ENCODE data around the gene CHI3L2.
A peak's percentile ranks its signal among the peaks of the same experiment; 100 is the strongest.
"Not testable (repeated sequence)": the region's sequence is repeated elsewhere in the genome, so short reads cannot be mapped to it uniquely, and the experiment has no call there.

Gene CHI3L2

DNA sequence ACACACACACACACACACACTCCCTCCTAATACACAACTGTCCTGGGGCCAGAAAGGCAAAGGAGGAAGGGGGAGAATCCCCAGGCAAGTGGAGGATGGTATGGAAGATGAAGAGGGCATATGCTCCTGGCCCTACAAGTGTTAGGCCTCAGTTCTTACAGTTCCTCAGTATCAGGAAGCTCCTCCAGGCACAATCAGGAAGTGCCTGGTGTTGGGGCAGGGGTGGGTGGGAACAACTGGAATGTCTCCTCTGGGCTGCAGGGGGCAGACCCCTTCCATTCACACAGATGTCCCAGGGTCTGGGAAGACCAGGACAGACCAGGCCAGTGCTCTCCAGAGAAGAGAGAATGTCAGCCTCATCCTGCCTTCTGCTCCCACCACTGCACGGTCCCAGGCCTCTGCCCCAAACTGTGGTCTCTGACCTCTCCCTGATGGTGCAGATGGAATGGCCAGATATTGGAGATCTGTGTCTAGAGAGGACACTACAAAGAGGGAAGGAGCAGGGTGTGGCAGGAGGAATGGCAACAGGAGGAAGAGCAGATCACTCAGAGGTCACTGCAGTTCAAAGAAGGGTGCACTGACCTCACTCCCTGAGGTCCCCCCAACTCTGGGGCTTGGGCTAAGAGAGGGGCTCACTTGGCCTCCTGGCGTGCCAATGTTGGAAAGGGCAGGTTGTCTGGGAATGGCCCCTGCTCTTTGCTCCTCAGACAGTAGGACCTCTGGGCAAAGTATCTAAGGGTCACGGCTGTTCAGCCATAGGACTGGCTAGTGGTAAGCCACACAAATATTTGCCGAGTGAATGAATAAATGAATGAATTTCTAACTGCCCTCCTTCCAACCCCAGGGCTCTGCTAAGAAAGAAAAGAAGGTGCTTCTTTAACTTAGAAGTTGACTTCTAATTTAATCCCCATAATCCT, 24.5 kb upstream of the CHI3L2 start:
- DNase-seq, result no peak

- DNase-seq, result peak; percentile 35
Observed at GRCh38 chr1:111203681-111204200, 23.8 kb upstream of the CHI3L2 start.

DNA sequence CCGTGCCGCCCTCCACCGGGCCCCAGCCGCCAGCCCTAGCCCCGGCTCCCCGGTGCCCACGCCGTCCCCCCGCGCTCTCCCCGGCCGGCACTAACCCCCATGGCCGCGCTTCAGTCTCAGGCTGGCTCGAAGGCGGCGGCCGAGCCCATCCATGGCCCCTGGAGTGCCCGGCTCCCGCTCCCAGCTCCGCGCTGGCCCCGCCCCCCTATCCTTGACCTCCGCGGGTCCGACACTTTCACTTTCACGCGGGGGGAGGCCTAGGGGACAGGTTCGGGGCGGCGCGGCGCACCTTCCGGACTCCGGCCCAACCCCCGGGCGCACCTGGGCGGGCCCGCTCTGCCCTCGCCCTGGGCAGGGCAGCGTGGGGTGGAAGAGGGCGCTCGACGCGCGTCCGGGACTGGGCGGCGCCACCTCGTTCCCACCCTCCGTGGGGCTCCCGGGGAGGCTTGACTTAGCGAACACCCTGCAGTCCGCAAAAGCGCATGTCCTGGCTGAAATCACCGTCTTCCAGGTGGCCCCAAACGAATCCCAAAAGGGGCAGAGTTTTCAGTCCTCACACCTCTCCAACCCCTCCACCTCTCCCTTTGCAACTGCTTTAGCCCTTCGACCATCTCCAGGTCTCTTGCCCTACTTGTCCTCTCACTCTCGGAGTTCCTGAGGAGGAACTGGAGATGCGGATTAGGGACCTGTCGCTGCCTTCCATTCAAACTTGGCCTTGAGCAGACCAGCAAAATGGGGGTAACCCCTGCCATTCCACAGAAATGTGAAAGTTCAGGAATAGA, 23.1 kb upstream of the CHI3L2 start:
- peak; percentile 27 for DNase-seq

DNA sequence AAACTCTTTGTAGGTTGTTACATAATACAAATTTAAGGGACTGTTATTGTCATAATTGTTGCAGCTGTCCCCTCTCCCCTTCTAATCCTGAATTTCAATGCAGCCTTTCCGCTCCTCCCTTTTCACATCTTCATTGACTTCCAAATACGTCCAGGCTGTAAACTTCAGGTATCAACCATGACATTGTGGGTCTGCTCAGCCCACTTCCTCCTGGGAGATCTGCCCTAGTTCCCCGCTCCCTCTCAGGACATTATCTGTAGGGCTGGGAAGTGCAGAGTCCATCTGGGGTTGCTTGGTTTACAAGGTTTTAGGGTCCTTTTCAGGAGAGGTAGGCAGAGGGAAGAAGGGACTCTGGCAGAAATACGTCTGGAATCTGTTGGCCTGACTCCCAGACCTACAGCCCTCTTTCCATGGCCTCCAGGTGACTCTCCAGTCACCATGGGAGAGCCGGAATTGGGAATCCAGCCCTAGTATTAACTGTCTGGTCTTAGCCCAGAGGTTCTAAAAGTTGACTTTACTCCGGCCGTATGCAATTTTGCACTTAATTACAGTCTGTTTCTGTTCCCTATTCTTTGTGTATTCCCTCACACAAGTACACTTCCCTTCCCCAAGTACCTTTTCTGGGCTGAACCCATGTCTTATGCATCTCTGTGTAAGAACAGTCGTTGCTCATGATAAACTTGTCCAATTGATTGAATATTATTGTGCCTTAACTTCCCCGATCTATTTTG, 22.4 kb upstream of the CHI3L2 start:
- no peak for DNase-seq

GRCh38 chr1:111205714-111206050, 21.8 kb upstream of the CHI3L2 start:
- DNase-seq, result no peak

DNA sequence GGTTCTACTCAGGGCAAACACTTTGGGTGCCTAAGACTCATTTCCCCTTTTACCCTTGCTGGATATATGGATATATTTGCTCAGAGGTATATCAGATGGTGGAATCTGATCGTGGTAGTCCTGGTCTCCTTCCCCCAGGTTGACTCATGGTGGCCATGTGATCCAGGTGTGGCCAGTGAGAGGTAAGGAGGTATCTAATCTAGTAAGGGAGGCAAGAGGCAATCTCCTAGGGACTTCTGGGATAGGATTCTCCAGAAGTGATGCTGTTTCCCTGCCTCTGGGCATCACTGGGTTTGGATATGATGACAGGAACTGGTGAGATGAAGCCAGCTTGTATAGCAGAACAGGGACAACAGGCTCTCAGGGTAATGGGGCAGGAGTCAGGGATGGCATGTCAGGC, 18.6 kb upstream of the CHI3L2 start:
- DNase-seq, result no peak

DNA sequence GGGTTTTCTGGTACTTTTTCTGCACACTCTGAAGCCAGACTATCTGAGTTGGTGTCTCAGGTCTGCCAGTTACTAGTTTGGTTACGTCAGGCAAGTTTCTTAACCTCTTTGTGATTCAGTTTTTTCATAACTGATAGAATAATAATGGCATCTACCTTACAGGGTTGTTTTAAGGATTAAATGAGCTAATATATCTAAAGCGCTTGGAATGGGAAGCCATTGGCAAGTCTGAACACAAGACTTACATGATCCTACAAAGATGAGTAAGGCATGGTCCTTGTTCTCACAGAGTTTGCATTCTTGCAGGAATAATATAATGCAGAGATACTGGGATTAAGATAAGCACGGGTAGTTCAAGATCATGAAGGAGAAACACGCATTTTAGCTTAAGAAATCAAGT, 17.9 kb upstream of the CHI3L2 start:
- no peak for DNase-seq

GRCh38 chr1:111211921-111212320, 15.6 kb upstream of the CHI3L2 start:
- no peak for DNase-seq

DNA sequence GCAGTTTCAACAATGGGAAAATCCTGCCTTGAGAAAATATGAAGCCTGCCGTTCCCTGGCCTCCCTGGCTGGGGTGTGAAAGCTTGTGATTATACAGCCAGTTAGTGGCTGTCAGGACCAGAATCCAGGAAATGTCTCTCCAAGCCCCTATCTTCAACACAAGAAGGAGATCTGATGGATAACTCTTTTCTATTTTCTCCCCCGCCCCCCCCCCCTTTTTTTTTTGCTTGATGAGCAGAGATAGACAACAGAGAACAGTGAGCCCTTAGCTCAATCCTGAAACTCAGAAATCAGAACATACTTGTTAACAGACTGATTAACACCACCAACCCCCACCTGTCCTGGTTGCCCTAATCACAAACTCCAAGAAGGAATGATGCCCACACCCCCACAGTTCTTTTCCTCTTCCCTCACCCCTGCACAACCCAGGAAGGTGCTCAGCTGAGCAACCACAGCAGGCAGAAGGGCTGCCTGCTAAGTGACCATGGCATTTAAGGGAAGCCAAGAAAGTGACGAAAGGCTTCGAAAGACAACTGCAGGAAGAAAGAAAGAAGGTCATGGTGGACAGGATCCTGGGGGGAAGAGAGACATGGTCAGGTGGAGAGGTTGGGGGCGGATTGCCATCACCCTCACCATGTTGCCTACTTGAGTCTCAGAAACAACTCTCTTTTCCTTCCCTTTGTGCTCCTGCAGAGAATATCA, 14.7 kb upstream of the CHI3L2 start:
- no peak for DNase-seq

DNA sequence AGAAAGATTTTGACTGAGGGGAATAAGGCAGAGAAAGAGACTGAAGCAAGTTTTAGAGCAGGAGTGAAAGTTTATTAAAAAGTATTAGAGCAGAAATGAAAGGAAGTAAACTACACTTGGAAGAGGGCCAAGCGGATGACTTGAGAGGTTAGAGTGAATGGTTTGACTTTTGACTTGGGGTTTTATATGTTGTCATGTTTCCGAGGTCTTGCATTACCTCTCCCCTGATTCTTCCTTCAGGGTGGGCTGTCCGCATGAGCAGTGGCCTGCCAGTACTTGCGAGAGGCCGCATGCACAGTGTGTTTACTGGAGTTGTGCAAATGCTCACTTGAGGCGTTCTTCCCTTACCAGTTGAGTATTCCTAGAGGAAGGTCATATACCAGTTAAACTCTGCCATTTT, 14.1 kb upstream of the CHI3L2 start:
- no peak for DNase-seq

DNA sequence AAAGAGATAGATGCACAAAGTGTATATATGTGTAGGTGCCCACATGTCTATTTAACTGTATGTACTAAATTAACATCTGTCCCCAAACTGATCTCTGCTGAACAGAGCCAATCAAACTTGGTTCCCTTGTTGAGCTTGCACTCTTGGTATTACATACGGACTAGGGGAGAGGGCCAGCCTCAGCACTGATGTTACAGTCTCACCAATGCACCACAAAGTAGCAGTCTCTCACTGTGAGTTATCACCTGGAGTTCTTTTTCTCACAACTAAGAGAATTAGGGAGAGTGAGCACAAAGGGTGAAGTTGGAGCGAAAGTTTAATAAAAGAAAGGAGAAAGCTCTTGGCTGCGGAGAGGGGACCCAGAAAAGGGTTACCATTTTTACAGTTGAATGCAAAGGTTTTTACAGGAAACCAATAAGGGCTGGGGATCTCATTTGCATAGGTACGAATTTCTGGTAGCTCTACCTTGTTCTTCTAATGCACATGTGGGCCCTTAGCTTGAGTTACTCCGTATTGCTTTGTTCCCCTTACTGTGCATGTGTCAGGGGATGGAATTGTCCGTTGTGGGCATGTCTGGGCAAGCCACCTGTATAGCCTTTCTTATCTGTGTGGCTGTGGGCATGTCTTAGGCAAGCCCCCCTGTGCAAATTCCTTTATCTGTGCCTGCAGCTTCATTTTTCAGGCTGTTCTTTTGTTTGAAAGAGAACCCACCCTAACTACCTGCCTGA, 13.3 kb upstream of the CHI3L2 start:
- DNase-seq, result no peak

GRCh38 chr1:111214884-111215283, 12.6 kb upstream of the CHI3L2 start:
- DNase-seq, result no peak

DNA sequence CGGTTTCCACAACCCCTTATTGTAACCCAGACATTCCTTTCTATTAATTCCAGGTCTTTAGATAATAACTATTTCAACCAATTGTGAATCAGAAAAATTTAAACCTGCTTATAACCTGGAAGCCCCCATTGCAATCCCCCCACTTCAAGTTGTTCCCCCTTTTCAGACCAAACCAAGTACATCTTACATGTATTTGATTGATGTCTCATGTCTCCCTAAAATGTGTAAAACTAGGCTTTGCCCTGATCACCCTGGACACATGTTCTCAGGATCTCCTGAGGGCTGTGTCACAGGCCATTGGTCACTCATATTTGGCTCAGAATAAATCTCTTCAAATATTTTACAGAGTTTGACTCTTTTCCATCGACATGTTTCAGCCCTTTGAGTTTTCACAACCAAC, 12.2 kb upstream of the CHI3L2 start:
- not testable (repeated sequence) for DNase-seq

- no peak for DNase-seq
Observed at GRCh38 chr1:111216751-111217150, 10.8 kb upstream of the CHI3L2 start.

DNA sequence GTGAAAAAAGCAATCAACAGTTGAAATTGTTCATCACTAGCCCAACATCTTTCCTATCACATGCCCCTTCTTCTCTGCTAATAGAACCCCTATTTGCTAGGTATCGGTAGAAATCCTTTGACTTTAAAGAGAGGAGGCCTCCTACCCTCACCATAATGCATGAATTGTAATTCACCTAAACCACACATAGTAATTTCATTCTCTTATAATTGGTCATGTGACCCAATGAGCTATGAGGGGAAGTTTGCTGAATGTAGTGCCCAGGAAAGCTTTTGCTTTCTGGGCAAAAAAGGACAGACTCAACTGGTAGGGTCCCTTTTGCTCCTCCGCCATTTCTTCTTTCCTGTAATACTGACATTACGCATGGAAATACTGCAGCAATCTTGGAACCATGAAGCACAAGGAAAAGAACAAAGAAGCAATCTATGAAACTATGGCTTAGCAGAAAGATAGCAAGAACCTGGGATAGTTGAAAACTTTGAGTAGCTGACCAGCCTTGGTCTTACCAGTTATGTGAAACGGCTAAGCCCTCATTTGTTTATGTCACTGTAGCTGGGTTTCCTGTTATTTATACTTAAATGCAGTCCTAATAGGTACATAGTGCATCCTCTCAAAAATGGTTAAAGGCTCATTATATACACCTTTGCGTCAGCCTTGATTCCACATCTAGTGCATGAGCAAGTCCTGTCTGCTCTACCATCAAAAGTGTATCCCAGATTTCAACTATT, 10.2 kb upstream of the CHI3L2 start:
- no peak for DNase-seq

DNA sequence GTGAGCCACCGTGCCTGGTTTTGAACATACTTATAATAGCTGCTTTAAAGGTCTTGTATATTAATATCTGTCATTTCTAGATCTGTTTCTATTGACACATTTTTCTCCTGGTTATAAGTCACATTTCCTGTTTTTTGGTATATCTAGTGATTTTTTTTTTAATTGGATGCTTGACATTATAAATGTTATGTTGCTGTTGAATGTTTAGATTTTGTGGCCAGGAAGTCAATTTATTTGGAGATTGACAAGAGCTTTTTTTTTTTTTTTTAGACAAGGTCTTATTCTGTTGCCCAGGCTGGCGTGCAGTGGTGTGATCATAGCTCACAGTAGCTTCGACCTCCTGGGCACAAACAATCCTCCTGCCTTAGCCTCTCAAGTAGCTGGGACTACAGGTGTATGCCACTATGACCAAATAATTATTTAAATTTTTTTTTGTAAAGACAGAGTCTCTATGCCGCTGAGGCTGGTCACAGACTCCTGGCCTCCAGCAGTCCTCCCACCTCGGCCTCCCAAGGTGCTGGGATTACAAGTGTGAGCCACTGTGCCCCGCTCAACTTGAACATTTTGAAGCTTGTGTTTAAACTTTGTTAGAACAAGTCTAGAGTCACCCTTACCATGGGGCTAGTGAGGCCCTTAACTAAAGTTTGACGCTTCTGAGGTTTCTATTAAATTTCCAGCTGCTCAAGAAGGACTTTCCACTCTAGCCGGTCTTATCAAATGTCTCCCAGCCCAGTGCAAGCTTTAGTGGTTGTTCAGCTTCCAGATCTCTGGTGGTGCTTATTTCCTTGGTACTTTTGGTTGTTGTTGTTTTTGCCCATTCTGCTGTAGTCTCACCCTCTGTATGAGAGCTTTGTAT, 8.6 kb upstream of the CHI3L2 start:
- no peak for DNase-seq

DNA sequence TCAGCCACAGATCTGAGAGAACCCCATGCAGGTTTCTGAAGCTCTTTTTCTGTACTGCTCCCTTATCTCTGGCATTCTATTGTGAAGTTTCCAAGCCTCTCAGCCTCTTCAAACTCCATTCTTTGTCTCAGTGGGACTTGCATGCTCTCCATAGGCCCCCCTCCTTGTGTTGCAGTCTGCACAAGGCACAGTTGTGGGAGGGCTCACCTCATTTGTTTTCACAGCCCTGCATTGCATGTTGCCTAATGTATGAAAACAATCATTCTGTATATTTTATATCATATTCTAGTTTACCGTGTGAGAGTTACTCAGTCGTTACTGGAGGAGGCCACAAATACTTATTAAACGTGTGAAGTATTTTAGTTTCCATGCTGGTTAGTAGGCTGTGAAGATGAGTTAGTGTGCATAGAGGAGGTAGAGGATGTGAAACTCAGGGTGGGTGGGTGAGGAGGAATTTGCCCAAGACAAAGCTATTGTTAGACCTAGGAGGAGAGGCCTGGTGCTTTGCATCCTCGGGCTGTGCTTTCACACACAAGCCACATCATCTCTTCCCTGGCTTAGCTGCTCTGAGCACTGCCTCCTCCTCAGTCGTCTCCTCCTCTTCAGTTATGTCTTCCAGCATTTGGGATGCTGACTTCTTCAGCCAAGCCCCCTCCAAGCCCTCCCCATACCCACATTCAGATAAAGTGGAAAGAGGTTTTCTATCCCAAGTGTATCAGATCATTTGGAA, 7.8 kb upstream of the CHI3L2 start:
- DNase-seq, result no peak

DNA sequence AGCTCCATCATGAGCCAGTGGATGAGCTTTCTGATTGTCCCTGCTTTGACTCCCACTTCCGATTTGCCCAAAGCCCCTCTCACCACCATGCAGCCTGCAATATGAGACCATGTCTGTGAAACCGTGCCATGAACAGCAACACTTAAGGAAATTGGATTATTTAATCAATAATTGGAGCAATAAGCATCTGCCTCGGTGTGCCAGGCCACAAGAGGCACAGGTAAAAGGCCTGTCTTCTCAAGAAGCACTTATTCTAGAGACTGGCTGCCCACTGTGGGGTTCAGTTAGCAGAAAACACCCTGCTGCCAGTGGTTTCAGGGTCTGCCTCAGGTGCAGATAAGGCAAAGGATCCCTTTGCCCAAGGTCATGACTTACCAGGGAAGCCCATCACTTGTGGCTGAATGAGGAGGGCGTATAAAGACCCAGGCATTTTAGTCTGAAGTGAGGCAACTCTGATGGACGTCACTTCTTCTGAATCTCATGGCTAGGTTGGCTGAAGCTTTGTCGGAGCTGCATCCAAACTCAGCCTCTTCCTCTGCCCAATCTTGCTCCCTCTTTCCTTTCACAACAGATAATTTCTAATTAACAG, 7.1 kb upstream of the CHI3L2 start:
- DNase-seq, result no peak

- DNase-seq, result no peak
Observed at GRCh38 chr1:111221276-111221632, 6.3 kb upstream of the CHI3L2 start.

Data from eye (tissue), 1 donor.